Fibroblast of skin of left quadriceps (primary cell): ENCODE data around the gene WFS1.
A peak's percentile ranks its signal among the peaks of the same experiment; 100 is the strongest.

Experiments
- DNase-seq, 2 experiments: peaks; one replicate each; pipeline ENCODE4 v3.0.0-alpha.2; 2013; ENCODE audit warnings: low read depth in 2 of 2

WFS1 gene

DNA sequence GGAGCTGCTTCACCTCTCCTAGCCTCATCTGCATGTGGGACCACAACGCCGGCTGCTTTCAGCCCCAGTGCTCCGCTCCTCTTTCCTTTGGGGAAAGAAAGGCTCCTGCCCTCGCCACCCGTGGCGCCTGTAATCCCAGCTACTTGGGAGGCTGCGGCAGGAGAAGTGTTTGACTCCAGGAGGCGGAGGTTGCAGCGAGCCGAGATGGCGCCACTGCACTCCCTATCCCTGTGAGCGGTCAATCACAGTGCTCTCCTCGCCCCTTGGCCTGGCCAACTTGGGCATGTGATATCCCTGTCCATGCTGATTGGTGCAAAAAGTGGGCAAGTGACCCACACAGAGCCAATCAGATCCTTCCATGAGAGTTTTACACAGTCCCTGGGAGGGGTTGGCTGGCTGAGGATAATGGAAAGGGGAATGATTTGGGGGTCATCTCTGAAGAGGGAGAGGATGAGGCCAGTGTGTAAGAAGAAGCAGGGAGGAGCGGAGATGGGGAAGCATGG lies 56.2 kb downstream of the WFS1 start:
- DNase-seq: no peak

DNA sequence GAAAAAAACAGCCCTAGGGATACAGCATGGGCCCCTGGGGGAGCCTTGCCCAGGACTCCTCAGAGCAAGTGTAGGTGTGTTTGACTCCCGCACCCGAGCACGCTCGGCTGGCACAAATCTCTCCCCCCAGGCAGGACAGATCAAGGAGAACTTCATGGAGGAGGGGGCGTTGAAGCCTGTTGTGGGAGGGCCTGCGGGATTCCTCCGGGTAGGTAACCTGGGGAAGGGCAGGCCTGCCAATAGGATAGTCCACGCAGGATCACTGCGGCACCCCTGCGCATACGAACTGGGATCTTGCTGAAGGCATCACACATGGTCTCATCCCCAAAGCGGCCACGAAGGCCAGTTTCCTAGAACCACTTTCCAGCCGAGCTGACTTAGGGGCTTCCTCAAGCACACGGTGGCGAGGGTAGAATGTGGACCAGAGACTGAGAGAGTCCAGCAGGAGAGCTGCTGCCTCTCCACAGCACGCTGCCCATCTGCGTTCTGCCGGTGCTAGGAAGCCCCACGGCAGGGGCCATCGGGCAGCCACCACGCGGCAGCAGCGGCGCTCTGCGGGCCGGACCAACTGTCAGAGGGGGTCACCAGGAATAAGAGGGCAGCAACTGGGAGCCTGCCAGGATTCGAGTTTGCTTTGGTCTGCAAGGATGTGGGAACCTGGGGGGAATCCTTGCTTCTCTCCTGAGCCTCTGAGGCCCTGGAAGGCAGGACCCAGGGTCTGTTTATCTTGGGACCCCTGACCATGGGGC lies 56.8 kb downstream of the WFS1 start:
- no peak for DNase-seq

DNA sequence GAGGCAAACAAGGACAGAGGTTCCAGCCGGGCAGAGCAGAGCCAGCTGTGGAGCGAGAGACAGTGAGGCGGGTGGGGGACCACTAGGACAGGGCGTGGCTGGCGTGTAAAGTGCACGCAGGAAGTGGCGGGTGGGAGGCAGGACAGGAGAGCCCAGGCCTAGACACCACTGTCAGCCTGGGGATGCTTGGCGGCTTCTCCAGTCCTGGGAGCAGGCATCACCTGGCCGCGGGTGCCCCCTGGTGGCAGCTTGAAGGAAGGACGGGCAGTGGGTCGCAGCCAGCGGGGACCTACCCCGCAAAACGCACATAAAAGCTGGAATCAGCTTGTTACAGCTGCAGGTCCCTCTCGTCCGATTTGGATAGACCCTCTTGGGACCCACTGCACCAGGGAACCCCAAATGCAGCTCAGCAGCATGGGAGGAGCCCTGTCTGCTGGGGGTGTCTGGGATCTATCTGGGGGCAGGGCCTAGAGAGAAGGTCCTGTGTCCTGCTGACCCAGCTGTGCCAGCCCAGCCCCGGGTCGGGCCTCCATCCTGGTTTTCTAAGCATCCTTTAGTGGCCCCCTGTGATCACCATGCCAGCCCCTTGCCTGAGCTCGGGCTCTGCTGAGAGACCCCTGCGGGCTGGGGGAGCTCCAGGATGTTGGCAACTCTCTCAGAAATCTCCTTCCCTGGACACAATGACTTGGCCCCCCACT lies 57.7 kb downstream of the WFS1 start:
- peak; percentile 26 to 29 for DNase-seq

DNA sequence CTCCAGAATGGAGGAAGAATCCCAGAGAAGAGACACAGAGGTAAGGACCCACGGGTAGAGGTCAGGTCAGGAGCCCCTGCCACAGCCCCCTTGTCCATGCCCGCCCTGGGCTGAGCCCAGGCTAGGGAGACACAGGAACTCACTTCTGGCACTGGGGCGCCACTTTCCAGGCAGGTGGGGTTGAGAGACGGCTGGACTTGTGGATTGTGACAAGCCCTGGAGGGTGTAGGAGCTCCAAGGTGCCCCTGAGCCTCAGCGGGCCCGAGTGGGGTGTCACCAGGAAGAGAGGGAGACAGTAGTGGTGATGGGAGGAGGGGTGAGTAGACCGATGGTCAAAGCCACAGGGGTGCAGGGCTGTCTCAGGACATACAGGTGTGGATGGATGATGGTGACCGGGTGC lies 58.9 kb downstream of the WFS1 start:
- DNase-seq: no peak

DNA sequence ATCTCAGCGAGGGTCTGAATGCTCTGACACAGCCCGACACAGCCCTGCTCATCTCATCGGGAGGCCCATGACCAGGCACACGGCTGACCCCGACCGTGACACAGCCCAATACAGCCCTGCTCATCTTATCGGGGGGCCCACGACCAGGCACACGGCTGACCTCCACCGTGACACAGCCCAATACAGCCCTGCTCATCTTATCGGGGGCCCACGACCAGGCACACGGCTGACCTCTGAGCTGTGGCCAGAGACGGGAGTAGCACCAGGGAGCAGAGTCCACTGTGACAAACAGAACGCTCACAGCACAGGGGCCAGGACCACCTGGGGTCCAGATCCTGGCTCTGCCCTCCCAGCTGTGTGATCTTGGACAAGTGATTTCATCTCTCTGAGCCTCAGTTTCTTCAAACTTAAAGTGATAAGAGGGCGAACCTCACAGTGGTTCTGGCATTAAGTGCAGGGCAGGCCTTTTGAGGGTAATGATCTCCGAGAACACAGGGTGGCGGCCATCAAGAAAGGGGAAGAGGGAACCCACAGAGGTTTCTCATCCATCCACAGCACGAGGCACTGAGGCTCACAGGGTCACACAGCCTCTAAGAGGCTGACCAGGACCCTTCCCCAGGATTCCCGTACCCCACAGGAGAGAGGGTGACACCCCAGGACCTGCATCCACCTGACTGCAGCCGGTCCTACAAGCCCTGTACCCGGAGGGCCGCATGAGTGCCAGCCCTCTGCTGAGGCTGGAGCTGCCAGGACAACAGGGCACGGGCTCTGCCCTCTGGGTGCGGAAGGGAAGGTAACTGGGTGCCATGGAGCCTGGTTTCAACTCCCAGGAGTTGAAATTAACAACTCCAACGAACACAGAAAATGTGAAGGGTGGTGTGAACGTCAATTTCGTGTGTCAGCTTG lies 60.1 kb downstream of the WFS1 start:
- DNase-seq: no peak

DNA sequence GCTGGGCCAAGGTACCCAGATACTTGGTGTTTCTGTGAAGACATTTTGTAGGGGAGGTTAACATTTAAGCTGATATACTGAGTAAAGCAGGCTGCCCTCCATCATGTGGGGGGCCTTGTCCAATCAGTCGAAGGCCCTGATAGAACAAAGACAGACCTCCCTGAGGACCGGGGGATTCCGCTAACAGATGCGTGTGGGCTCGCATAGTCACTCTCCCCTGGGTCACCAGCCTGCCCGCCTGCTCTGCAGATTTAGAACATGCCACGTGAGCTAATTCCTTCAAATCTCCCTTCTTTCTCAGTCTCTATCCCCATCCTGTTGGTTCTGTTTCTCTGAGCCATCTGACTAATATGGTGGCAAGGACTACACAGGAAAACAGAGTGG lies 60.7 kb downstream of the WFS1 start:
- no peak for DNase-seq

DNA sequence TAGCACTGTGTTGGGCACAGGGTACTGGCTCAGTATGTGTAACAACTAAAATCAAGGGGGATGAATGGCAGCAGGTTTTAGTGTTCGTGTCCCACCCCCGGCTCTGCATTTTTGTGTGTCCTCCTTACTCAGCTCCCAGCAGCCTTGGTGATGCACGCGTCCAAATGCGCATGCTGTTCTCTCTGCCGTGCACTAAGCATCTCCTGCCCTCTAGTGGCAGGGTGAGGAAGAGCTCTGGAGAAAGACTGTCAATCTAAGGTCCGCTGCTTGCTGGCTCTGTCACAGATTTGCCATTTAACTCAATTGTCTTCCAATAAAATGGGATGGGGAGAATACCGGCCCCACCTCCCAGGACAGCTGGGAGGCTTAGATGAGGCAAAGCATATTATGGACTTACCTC lies 61.4 kb downstream of the WFS1 start:
- no peak for DNase-seq

DNA sequence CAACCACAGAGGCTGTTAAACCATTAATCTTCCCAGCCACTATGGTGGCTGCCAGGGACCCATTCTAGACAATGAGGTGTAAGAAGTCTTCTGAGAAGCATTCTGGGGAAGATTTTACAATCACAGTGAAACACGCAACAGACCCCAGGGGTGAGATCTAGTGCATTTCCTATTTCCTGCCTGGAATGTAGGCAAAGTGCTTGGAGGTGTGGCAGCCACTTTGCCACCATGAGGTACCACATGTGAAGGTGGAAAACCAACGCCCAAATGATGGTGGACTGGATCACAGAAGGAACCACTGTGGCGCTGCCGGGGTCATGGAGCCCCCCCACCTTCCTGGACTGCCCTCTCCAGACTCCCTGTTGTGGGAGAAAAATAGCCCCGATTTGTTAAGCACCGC lies 61.8 kb downstream of the WFS1 start:
- no peak for DNase-seq

DNA sequence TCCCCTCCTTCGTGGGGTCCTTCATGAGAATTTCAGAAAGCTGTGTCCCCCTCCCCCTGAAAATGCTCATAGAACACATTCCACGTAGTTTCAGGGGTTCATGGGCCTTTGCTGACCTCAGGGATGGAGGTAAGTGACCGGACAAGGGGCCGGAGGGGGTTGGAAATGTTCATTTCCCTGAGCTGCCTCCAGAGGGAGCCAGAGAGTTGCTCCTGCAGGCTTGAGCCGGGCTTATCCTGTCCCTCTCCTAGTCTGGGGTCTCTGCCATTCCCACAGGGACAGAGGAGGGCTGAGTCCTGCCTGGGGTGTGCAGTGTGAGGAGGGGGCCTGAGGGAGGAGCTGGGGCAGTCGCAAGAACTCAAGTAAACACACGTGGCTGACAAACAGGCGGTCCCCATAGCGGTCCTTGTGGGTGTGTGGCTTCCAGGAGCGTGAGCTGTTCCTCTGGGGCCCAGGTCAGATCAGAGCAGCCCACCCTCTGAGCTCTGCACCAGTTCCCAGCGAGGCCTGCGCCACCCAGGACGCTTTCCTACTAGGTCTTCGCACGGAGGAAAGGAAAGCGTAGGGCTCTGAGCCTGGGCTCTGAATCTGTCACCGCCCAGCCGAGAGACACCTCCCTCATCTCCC lies 62.5 kb downstream of the WFS1 start:
- no peak for DNase-seq

DNA sequence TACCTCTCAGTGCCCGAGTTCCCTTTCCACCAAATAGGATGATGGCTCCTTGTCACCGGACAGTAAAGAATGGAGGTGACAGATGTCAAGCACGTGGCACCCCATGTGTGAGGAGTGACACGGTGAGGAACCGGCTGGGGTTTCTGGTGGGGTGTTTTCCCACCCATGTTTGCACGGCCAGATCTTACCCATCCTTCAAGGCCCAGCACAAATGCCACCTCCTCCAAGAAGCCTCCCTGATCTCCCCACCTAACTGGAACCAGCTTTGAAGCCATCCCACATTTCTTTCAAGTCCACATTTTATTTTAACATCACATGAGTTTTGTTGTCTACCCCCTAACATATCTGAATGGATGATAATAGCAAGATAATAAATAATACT lies 63.0 kb downstream of the WFS1 start:
- no peak for DNase-seq

DNA sequence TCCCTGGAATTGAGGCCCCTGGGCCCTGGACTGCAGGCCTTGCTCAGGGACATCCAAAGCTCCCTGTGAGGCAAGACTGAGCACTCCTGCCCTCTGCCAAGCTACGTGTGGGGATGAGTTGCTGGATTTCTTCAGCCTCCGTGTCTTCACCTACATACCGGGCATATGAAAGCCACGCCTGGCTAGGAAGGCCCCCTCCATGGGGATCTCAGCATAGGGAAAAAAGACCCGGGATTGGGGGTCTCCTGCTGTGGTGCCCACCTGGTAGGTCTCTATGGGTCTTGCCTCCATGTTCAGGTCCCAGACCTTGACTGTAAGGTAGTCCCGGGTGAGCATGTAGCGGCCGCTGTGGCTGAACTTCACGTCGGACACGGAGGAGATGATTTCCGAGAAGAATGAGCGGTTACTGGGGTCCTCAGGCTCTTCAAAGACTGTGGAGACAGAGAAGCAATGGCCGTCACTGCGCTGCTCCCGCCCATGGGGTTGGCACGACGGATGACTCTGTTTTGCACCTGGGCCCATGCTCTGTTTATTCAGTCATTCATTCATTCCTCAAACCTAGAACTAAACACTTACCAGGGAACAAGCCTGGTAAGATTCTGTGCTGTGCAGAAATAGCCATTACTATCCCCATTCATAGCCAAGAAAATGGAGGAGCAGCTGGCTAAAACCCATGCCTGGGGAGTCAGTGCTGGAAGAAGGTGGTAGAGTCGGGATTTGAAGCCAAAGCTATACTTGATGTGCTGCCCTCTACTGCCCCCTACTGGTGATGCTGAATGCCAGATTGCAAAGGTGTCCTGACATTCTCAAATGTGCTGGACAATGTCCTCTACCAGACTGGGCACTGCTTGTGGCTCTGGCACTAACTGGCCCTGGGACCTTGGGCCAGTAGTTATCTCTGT lies 63.9 kb downstream of the WFS1 start:
- no peak for DNase-seq

DNA sequence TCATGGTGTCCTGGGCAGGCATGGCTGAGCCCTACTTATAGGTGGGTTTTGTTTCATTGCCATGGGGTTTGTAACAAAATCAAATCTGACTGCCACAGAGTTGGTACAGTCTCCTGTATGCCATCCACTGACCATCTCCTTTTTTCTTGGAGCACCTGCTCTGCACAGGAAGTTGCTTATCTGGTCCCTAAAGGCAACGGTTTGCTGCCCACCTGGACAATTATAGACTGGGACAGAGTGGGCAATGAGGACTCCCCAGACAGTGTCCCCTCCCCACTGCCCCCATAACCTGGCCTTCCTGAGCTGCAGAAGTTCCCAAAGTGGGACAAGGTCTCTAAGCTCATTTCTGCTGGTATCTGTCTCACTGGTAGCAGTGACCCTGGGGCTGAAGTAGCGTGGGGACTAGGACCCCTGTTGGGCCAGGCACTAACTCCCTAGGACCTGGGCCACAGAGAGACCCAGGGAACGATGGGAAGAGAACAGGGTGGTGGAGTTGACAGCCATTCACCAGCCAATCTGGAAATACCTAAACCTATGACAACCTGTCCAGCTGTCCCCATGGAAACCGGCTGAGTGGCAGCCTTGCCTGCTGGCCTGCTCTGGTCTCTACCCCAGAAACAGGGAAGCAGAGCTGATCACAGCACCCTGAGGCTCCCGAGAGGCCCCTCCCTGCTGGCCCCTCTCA lies 64.7 kb downstream of the WFS1 start:
- DNase-seq: no peak

DNA sequence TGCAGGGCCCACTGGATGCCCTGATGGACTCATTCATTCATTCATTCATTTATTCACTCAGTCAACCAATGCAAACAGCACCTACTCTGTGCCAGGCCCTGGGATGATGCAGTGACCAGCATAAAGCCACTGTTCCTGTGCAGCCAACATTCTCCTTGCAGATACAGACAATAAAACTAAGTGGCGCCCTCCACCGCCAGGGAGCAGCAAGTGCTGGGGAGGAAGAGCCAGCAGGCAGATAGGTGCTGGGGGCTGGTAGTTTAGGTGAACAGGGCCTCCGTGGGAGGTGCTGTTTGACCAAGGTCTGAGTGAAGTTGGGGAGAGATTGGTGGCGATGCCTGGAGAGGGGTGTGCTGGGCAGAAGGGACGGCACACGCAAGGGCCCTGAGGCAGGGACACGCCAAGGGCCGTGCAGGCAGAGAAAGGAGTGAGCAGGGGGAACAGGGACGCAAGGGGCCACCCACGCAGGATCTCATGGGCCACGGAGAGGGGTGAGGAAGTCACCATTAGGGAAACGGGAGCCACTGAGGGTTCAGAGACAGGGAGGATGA lies 65.5 kb downstream of the WFS1 start:
- DNase-seq: no peak

DNA sequence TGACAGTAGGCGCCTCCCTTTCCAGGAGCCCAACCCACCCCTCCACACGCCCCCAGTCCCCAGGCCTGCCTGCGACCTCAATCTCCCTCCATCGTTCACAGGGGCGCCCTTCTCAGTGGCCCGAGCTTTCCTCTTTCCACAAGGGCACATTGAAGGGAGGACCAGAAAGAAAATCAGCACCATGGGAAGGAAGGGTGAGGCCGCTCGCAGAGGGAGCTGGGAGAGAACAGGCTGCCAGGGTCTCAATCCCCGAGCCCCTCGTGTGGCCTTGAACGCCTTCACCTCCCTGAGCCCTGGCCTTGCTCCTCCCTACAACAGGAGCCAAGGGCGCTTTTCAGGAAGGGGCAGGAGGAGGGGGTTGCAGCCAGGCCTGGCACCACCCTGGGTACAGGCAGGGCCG lies 66.5 kb downstream of the WFS1 start:
- no peak for DNase-seq

DNA sequence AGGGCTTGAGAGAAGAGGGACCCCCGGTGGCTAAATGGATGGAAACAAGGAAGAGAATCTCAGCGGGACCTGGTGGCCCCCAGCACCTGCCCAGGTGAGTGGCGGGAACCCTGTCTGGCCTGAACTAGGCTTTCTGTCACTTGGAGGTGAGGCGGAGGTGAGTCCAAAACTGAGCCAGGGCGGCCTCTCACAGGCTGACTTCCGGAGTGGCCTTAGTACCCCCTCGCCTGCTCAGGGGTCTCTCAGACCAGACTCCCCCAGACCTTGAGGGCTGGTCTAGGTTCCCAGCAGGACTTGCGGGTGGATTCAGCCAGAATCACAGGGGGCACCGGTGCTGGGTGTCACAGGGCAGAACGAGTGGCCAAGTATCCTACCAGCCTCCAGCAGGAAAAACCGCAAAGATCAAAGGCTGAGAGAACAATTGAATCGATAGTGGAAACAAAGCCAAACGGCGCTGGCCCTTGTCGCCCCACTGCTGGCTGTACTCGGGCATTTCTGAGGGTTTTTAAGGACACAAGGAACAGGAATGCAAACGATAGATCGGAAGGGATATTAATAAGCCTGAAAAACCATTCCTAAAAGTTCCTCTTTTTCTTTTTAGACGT lies 67.8 kb downstream of the WFS1 start:
- DNase-seq: no peak

DNA sequence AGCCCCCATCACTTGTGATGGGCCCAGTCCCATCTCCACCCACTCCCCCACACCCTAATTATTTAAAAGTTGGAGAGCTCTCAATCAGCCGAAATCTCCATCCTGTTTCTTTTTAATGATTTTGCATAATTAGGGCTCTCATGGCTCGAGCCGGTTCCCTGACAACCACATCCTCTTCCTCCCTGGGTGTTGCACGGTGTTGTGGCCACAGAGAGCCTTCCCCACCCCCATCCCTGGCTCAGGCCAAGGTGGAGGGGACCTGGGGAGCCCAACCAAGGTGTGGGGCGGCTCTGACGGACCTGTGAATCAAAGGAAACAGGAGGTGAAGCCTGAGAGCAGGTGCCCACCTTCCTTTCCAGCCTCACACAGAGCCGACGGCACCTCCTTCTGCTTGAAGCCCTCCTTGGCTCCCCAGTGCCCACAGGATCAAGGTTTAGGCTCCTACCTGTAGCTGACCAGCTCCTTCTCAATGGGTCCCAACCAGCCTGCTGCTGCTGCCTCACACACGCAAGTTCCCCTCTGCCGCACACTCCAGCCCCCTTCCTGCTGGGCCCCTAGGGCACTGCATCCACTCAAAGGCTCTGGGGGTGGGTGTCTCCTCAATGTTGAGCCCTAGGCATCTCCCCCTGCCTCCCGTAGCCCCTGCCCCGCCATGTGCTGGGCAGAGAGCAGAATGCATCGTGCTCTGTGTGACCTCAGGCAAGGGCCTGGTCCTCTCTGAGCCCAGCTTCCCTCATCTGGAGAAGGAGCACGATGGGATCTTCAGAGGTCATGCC lies 68.7 kb downstream of the WFS1 start:
- DNase-seq: no peak

DNA sequence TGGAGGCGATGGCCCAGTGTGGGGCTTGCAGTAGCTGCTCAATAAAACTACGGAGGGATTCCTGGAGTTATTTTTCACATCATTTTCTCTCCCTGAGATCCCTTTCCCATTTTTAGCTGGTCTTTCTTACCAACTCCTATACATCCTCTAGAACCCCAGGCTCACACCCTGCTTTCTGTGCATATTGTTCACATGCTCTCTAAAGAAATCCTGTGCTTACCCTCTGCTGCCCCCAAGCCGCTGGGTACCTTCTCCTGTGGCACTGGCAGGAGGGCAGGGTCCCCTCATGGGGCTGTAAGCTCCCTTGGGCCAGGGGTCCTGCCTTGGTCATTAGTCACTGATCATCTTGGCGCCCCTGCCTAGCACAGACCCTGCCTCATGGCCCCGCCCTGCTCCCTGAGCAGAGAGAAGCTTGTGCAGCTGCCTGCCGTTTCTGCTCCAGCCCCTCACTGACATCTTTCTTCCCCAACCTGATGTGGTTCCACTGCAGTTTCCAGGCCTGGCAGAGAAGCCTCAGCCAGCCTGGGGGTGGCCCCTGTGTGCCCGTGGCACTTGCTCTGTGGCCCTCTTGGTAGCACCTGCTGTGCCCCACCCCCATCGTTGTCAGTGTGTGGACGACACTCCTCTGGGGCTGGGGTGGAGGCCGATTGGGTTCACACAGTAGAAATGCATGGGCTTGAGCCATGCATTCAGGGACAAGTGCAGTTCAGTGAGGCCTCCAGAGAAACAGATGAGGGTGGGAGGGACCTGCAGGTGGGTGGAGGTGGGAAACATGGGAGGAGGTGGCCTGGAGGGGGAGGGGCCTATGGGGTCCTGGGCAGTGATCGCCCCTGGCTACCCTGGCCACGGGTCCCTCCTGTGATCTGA lies 69.5 kb downstream of the WFS1 start:
- no peak for DNase-seq
